Measurements from ENCODE around the gene NAGA.

- TF ChIP-seq CTCF (IDR thresholded peaks at IDR 0.05) (no peak), POLR2A (IDR thresholded peaks at IDR 0.05) (no peak)
These were observed 6.3 kb upstream of the NAGA start for GRCh38 chr22:42076764-42077485.
